Loucy (cell line): ENCODE data around the gene CXCR6.

Source experiments
- H2AFZ ChIP-seq: fragments of 200-600 bp; sonication (generic); 2 replicates; pipeline ENCODE4 v1.6.0; 2016; ENCODE audit warnings: antibody characterized with exemption, mild to moderate bottlenecking, low read length, moderate library complexity
- H3F3A ChIP-seq: fragments of 200-600 bp; 2 replicates; pipeline ENCODE4 v1.6.0; 2016; ENCODE audit warnings: antibody characterized with exemption, low read depth, mild to moderate bottlenecking
- H3K27me3 ChIP-seq: fragments of 200-600 bp; sonication (generic); 2 replicates; pipeline ENCODE4 v1.6.1; 2014; ENCODE audit warnings: low read length, mild to moderate bottlenecking; ENCODE audit not compliant: insufficient read depth, poor library complexity, severe bottlenecking
- H3K36me3 ChIP-seq: fragments of 200-600 bp; sonication (generic); 2 replicates; pipeline ENCODE4 v1.6.1; 2016; ENCODE audit warnings: low read length; ENCODE audit not compliant: insufficient read depth
- H3K4me1 ChIP-seq: fragments of 200-600 bp; sonication (generic); 2 replicates; pipeline ENCODE4 v1.5.1; 2014; ENCODE audit warnings: low read length, mild to moderate bottlenecking; ENCODE audit not compliant: insufficient read depth, poor library complexity, severe bottlenecking
- H3K4me2 ChIP-seq: fragments of 200-600 bp; sonication (generic); 2 replicates; pipeline ENCODE4 v1.6.0; 2014; ENCODE audit warnings: antibody characterized with exemption, low read length, low read depth, mild to moderate bottlenecking; ENCODE audit not compliant: poor library complexity, severe bottlenecking
- H3K4me3 ChIP-seq: fragments of 200-600 bp; sonication (generic); 2 replicates; pipeline ENCODE4 v1.5.1; 2014; ENCODE audit warnings: low read length, mild to moderate bottlenecking, mixed read lengths; ENCODE audit not compliant: poor library complexity, severe bottlenecking
- H3K79me2 ChIP-seq: fragments of 200-600 bp; sonication (generic); 2 replicates; pipeline ENCODE4 v1.6.1; 2014; ENCODE audit warnings: low read length; ENCODE audit not compliant: insufficient read depth
- H3K9ac ChIP-seq: fragments of 200-600 bp; sonication (generic); 2 replicates; pipeline ENCODE4 v1.6.0; 2014; ENCODE audit warnings: mild to moderate bottlenecking, low read depth, low read length, moderate library complexity; ENCODE audit not compliant: poor library complexity, severe bottlenecking
- H3K9me2 ChIP-seq: fragments of 200-600 bp; sonication (generic); replicated peaks from 2 replicates; pipeline ENCODE4 v1.6.1; 2016; ENCODE audit warnings: low read depth, low read length, mixed read lengths
- H3K9me3 ChIP-seq: fragments of 200-600 bp; sonication (generic); 2 replicates; pipeline ENCODE4 v1.6.1; 2014; ENCODE audit warnings: mild to moderate bottlenecking, antibody characterized with exemption, low read length, low read depth; ENCODE audit not compliant: insufficient read depth
- H4K20me1 ChIP-seq: fragments of 200-600 bp; sonication (generic); 2 replicates; pipeline ENCODE4 v1.6.0; 2014; ENCODE audit warnings: antibody characterized with exemption, low read length, mild to moderate bottlenecking; ENCODE audit not compliant: insufficient read depth, poor library complexity, severe bottlenecking
- EZH2phosphoT487 ChIP-seq: fragments of 200-600 bp; IDR thresholded peaks from 2 replicates; pipeline ENCODE4 v1.6.1; 2018; ENCODE audit warnings: antibody characterized with exemption, mild to moderate bottlenecking, moderate library complexity, borderline replicate concordance
- TF ChIP-seq, protein P1 (sequence below): fragments of 200-600 bp; sonication (generic); conservative IDR thresholded peaks from 2 replicates; pipeline ENCODE4 v1.5.1; 2014; ENCODE audit warnings: mild to moderate bottlenecking, antibody characterized with exemption, low read length

Gene CXCR6

GRCh38 chr3:45939341-45939771 lies 3.9 kb upstream of the CXCR6 start:
- H3K9me3 ChIP-seq = no peaks in the 10 kb centered on the region
- H3K4me3 ChIP-seq = no peak overlapping the region
- peaks cover 26% of the 10 kb centered on the region for H3K4me1 ChIP-seq
- H3K4me2 ChIP-seq = no peak overlapping the region
- TF ChIP-seq, protein P1, sequence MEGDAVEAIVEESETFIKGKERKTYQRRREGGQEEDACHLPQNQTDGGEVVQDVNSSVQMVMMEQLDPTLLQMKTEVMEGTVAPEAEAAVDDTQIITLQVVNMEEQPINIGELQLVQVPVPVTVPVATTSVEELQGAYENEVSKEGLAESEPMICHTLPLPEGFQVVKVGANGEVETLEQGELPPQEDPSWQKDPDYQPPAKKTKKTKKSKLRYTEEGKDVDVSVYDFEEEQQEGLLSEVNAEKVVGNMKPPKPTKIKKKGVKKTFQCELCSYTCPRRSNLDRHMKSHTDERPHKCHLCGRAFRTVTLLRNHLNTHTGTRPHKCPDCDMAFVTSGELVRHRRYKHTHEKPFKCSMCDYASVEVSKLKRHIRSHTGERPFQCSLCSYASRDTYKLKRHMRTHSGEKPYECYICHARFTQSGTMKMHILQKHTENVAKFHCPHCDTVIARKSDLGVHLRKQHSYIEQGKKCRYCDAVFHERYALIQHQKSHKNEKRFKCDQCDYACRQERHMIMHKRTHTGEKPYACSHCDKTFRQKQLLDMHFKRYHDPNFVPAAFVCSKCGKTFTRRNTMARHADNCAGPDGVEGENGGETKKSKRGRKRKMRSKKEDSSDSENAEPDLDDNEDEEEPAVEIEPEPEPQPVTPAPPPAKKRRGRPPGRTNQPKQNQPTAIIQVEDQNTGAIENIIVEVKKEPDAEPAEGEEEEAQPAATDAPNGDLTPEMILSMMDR = no peak
- TF ChIP-seq EZH2phosphoT487 = no peak
- H3K36me3 ChIP-seq = peaks cover 11% of the 10 kb centered on the region; the same call in 1 of the 2 replicates
- no peak overlapping the region for H2AFZ ChIP-seq
- no peak overlapping the region for H3K9ac ChIP-seq
- H3K27me3 ChIP-seq = no peaks in the 10 kb centered on the region
- H3K79me2 ChIP-seq = no peaks in the 10 kb centered on the region
- no peaks in the 10 kb centered on the region for H3K9me2 ChIP-seq
- no peaks in the 10 kb centered on the region for H4K20me1 ChIP-seq
- no peaks in the 10 kb centered on the region for H3F3A ChIP-seq

GRCh38 chr3:45940004-45940780 lies 3.1 kb upstream of the CXCR6 start:
- peaks cover 6% of the 10 kb centered on the region; the same call in 1 of the 2 replicates for H3K36me3 ChIP-seq
- peaks cover 26% of the 10 kb centered on the region for H3K4me1 ChIP-seq
- no peak overlapping the region for H2AFZ ChIP-seq
- H3K9ac ChIP-seq = no peak overlapping the region
- no peaks in the 10 kb centered on the region for H3K79me2 ChIP-seq
- H3K4me3 ChIP-seq = no peak overlapping the region
- H3F3A ChIP-seq = no peaks in the 10 kb centered on the region
- no peaks in the 10 kb centered on the region for H4K20me1 ChIP-seq
- H3K9me3 ChIP-seq = no peaks in the 10 kb centered on the region
- TF ChIP-seq, protein P1 = no peak
- no peak for TF ChIP-seq EZH2phosphoT487
- H3K9me2 ChIP-seq = no peaks in the 10 kb centered on the region
- H3K4me2 ChIP-seq = no peak overlapping the region
- H3K27me3 ChIP-seq = no peaks in the 10 kb centered on the region

GRCh38 chr3:45940781-45941365 lies 2.4 kb upstream of the CXCR6 start:
- no peaks in the 10 kb centered on the region for H3K9me2 ChIP-seq
- no peaks in the 10 kb centered on the region for H3K27me3 ChIP-seq
- no peaks in the 10 kb centered on the region for H3K36me3 ChIP-seq
- no peaks in the 10 kb centered on the region for H4K20me1 ChIP-seq
- no peak overlapping the region for H3K4me3 ChIP-seq
- no peak overlapping the region for H2AFZ ChIP-seq
- H3K9ac ChIP-seq = no peak overlapping the region
- H3F3A ChIP-seq = no peaks in the 10 kb centered on the region
- no peaks in the 10 kb centered on the region for H3K9me3 ChIP-seq
- H3K4me1 ChIP-seq = peaks cover 26% of the 10 kb centered on the region
- H3K4me2 ChIP-seq = no peak overlapping the region
- no peaks in the 10 kb centered on the region for H3K79me2 ChIP-seq
- TF ChIP-seq, protein P1 = no peak
- no peak for TF ChIP-seq EZH2phosphoT487
